ENCODE measurements around the gene IFIT2.
A peak's percentile ranks its signal among the peaks of the same experiment; 100 is the strongest.
"Not testable (repeated sequence)": the region's sequence is repeated elsewhere in the genome, so short reads cannot be mapped to it uniquely, and the experiment has no call there.

The IFIT2 gene

GRCh38 chr10:89343089-89343767 lies 41.4 kb downstream of the IFIT2 start:
- no peak for DNase-seq

DNA sequence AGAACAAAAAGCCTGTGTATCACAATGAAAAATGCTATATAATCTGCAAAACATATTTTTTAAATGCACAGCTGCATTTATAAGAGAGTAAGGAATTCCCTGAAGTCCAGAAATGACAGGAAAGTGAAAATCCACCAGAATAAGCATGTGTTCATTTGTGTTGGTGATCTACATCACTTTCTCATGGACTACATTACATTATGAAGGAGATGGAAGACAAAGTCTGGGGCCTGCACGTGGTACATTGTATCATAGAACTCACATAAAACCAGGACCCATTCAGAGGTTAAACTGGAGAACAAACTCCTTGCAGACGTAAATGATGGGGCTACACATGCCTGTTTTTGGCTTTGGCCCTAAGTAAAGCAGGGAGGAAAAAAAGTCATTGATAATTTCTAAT lies 42.3 kb downstream of the IFIT2 start:
- DNase-seq = no peak

DNA sequence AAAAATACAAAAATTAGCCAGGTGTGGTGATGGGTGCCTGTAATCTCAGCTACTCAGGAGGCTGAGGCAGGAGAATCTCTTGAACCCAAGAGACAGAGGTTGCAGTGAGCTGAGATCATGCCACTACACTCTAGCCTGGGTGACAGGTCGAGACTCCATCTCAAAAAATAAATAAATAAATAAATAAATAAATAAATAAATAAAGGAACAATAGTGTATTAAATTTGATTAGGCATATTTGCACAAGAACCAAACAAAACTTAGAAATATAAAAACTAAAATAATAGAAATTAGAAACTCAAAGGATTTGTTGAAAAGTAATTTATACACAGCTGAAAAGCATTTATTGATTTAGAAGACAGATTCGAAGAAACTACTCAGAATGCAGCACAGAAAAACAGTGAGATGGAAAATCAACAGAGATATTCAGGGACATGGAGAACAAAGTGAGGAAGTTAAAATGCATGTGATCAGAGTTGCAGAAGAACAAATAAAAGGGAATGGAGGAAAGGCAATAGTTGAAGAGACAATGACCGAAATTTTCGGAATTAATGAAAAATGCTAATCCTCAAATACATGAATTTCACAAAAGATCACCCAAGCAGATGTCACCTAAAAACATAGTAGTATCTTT lies 43.6 kb downstream of the IFIT2 start:
- DNase-seq = no peak

- no peak for DNase-seq
These were observed 44.8 kb downstream of the IFIT2 start for GRCh38 chr10:89346405-89347254.

- DNase-seq = no peak
These were observed 46.0 kb downstream of the IFIT2 start for GRCh38 chr10:89347701-89348457.

DNA sequence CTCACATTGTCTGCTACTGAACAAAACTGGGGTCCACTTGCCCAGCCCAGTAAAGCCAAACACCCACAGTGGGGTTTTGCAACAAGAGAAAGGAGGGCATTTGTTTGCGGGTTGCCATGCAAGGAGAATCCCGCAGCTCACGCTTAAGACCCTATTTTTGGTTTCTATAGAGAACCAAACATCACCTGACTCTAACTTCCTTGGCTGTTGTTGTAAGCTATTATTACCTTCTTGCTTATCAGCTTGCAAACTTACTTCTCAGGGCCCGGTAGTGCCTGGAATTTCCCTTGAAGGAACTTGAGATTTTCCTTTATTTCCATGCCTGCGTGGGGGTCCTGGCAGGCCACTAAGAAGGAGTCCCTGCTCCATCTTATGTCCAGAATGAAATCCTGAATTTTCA lies 46.6 kb downstream of the IFIT2 start:
- DNase-seq = no peak

DNA sequence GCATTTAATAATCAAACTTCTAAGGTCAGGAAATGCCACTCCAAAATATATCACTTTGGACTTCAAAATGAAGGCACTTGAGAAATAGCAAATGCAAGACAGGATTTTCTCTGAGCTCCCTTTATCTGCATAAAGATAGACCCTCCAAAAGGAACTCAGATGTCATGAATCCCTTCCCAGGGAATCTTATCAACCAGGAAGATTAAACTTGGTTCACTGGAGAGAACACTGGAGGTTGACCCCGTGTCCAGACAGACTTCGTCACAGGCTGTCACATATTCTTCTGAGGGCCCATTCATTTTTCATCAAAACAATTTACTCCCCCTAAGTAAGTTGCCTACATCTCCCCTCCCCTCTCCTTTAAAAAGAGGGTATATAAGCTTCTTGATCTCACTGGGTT lies 47.1 kb downstream of the IFIT2 start:
- DNase-seq = no peak

GRCh38 chr10:89350631-89351315 lies 48.9 kb downstream of the IFIT2 start:
- not testable (repeated sequence) for DNase-seq

- DNase-seq = peak; percentile 67
These were observed 49.5 kb downstream of the IFIT2 start for GRCh38 chr10:89351412-89351779.

GRCh38 chr10:89351780-89352597 lies 50.1 kb downstream of the IFIT2 start:
- DNase-seq = no peak

- no peak for DNase-seq
These were observed 51.0 kb downstream of the IFIT2 start for GRCh38 chr10:89352802-89353201.

- DNase-seq = no peak
These were observed 53.6 kb downstream of the IFIT2 start for GRCh38 chr10:89355394-89355931.

- no peak for DNase-seq
These were observed 55.2 kb downstream of the IFIT2 start for GRCh38 chr10:89357096-89357495.

DNA sequence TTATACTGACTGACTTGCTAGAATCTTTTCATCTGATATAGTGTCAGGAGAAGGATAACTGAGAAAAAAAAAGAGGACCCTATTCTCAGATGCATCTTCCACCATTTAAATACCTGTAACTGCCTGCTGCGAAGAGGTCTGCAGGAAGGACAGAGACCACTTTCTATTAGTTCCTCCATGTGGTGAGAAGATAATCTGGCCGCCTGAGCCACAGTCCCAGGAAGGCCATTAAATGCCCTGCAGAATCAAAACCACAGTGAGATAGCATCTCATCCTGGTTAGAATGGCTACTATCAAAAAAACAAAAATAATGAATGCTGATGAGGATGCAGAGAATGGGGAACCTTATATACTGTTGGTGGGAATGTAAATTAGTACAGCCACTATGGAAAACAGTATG lies 56.1 kb downstream of the IFIT2 start:
- no peak for DNase-seq
